Endothelial cell of umbilical vein (primary cell): ENCODE results near the gene COL9A3. TPM values are rescaled to one million over a fixed set of nuclear protein-coding genes. Genes with fewer than 3 reads are reported as not detected.

ENCODE experiments used
- BruUV-seq: library from RNA; stranded (reverse); fragments of 400-500 nt; replicated peaks from 2 replicates; lab custom pipeline; 2021; lab: Mats Ljungman, UMichigan
- CTCF ChIA-PET: fragments of 300-600, 350-600 bp; sonication (Branson Sonifier 250); formaldehyde crosslinking; loops from one replicate; lab custom pipeline; 2021; ENCODE audit warnings: antibody characterized with exemption, inconsistent platforms; lab: Charles Lee
- POLR2A ChIA-PET: fragments of 300-600, 350-600 bp; sonication (Branson Sonifier 250); formaldehyde crosslinking; loops from one replicate; lab custom pipeline; 2021; ENCODE audit warnings: antibody characterized with exemption, inconsistent platforms; lab: Charles Lee
- DNase-seq: peaks from one replicate; pipeline ENCODE4 v3.0.0-alpha.2; 2011; ENCODE audit warnings: low read depth, low spot score
- FAIRE-seq: peaks from 2 replicates; lab custom pipeline; 2011; peaks lifted over from hg19 to GRCh38; lab: Jason Lieb, UNC
- H2AFZ ChIP-seq: 2 replicates; pipeline ENCODE4 v1.6.0; 2012; ENCODE audit warnings: low read depth, low read length, control low read depth, inconsistent platforms
- H3K27ac ChIP-seq: 2 replicates; pipeline ENCODE4 v1.5.1; 2011; ENCODE audit warnings: low read depth, mild to moderate bottlenecking, control low read depth, low read length, moderate library complexity; ENCODE audit not compliant: insufficient read depth
- H3K27me3 ChIP-seq, 2 experiments: 2 replicates each; pipeline versions ENCODE4 v1.6.0 to v1.6.1; 2011; ENCODE audit warnings: low read length in 2 of 2, mixed read lengths in 1 of 2; ENCODE audit not compliant: control insufficient read depth in 2 of 2, insufficient read depth in 2 of 2
- H3K36me3 ChIP-seq, 2 experiments: 2 replicates in 1 of 2; 3 replicates in 1 of 2; pipeline ENCODE4 v1.5.1; 2011; ENCODE audit warnings: low read length in 2 of 2, mild to moderate bottlenecking in 1 of 2, moderate library complexity in 1 of 2; ENCODE audit not compliant: control insufficient read depth in 2 of 2, insufficient read depth in 2 of 2; ENCODE audit errors: extremely low read depth in 1 of 2
- H3K4me1 ChIP-seq: 3 replicates; pipeline ENCODE4 v1.5.1; 2011; ENCODE audit warnings: mild to moderate bottlenecking, low read length; ENCODE audit not compliant: control insufficient read depth, insufficient read depth; ENCODE audit errors: extremely low read depth
- H3K4me2 ChIP-seq: 2 replicates; pipeline ENCODE4 v1.6.1; 2011; ENCODE audit warnings: low read length, control low read depth, mixed read lengths; ENCODE audit not compliant: insufficient read depth
- H3K4me3 ChIP-seq, 3 experiments: fragments of 200-600 bp in 1 of 3; sonication (generic), shearing (Covaris generic) in 1 of 3; replicated peaks in 1 of 3; 2 replicates each; pipeline ENCODE4 v1.5.1; 2011 to 2016; ENCODE audit warnings: control low read depth in 3 of 3, low read length in 3 of 3, mild to moderate bottlenecking in 2 of 3, inconsistent platforms in 1 of 3, low read depth in 1 of 3, moderate library complexity in 1 of 3; ENCODE audit not compliant: insufficient read depth in 1 of 3
- H3K79me2 ChIP-seq: 2 replicates; pipeline ENCODE4 v1.6.0; 2012; ENCODE audit warnings: low read length, inconsistent platforms; ENCODE audit not compliant: control insufficient read depth, insufficient read depth
- H3K9ac ChIP-seq: replicated peaks from 2 replicates; pipeline ENCODE3; 2011; ENCODE audit warnings: low read length, control low read depth; ENCODE audit not compliant: insufficient read depth; ENCODE audit errors: extremely low read depth
- H3K9me1 ChIP-seq: replicated peaks from 3 replicates; pipeline ENCODE4 v1.6.0; 2011; ENCODE audit warnings: mild to moderate bottlenecking, low read length; ENCODE audit not compliant: control insufficient read depth, insufficient read depth; ENCODE audit errors: extremely low read depth
- H3K9me3 ChIP-seq: replicated peaks from 2 replicates; pipeline ENCODE4 v1.5.1; 2012; ENCODE audit warnings: low read length, inconsistent platforms; ENCODE audit not compliant: control insufficient read depth, insufficient read depth
- H4K20me1 ChIP-seq: replicated peaks from 2 replicates; pipeline ENCODE3; 2011; ENCODE audit warnings: mild to moderate bottlenecking, low read length; ENCODE audit not compliant: control insufficient read depth, insufficient read depth; ENCODE audit errors: extremely low read depth
- CTCF ChIP-seq, 2 donors: IDR thresholded peaks; 1 replicate in 1 of 2; 2 replicates in 1 of 2; pipeline ENCODE4 v1.5.1; 2011; ENCODE audit warnings: low read length in 2 of 2, mild to moderate bottlenecking in 2 of 2, moderate library complexity in 2 of 2, control low read depth in 1 of 2, inconsistent platforms in 1 of 2, low read depth in 1 of 2; ENCODE audit not compliant: insufficient read depth in 1 of 2; ENCODE audit errors: extremely low read depth in 1 of 2
- EZH2 ChIP-seq: IDR thresholded peaks from 2 replicates; pipeline ENCODE4 v1.6.1; 2012; ENCODE audit warnings: borderline replicate concordance, low read depth, mild to moderate bottlenecking, moderate library complexity, low read length, inconsistent platforms; ENCODE audit not compliant: severe bottlenecking
- FOS ChIP-seq: IDR thresholded peaks from 2 replicates; pipeline ENCODE4 v1.6.1; 2011; ENCODE audit warnings: mild to moderate bottlenecking, low read length, moderate library complexity, borderline replicate concordance; ENCODE audit not compliant: insufficient read depth
- GATA2 ChIP-seq: IDR thresholded peaks from 2 replicates; pipeline ENCODE4 v1.7.0; 2011; ENCODE audit warnings: low read depth, mild to moderate bottlenecking, moderate library complexity, mixed read lengths, low read length; ENCODE audit not compliant: insufficient read length, insufficient read depth
- JUN ChIP-seq: IDR thresholded peaks from 2 replicates; pipeline ENCODE4 v1.6.1; 2011; ENCODE audit warnings: borderline replicate concordance, low read depth; ENCODE audit not compliant: insufficient read length, insufficient read depth
- MAX ChIP-seq: IDR thresholded peaks from 2 replicates; pipeline ENCODE4 v1.6.1; 2011; ENCODE audit not compliant: insufficient read depth, insufficient read length
- MYC ChIP-seq: IDR thresholded peaks from one replicate; pipeline ENCODE4 v1.6.1; 2011; ENCODE audit warnings: mild to moderate bottlenecking, low read depth, low read length
- POLR2A ChIP-seq: IDR thresholded peaks from 2 replicates; pipeline ENCODE4 v1.6.1; 2012; ENCODE audit warnings: low read depth, mild to moderate bottlenecking, control low read depth, low read length
- POLR2AphosphoS5 ChIP-seq: IDR thresholded peaks from 2 replicates; pipeline ENCODE4 v1.6.1; 2012; ENCODE audit warnings: low read depth, mild to moderate bottlenecking, control low read depth, low read length, moderate library complexity; ENCODE audit not compliant: insufficient read depth
- dilution Hi-C: fragments of 300-500 bp; cut with MboI; formaldehyde crosslinking; loops from one replicate; pipeline ENCODE4 v1.15.0; 2019; ENCODE audit warnings: low sequenced_read_pairs; ENCODE audit not compliant: extremely low pct_ligation_motif_present
- intact Hi-C: fragments of 100-400 bp; cut with micrococcal nuclease; formaldehyde crosslinking; loops from one replicate; pipeline ENCODE4 v1.10.0; 2022
- polyA plus RNA-seq, 4 experiments: library from polyadenylated mRNA; depleted of rRNA in 3 of 4; stranded (reverse) in 3 of 4; unstranded in 1 of 4; fragments of >200 nt; gene quantifications; 2 replicates each; pipeline versions ENCODE4 v1.2.1 to v1.2.3, GENCODE V29; 2011 to 2012; ENCODE audit warnings: missing spikeins in 1 of 4
- total RNA-seq: library from RNA; stranded (reverse); gene quantifications from 2 replicates; pipeline ENCODE4 v1.2.3, GENCODE V29; 2021

COL9A3 gene
- total and polyA plus RNA-seq, 2 donors (not counting 3 experiments of a cell fraction or from before 2014, with no cell fraction given), result 0.46 to 0.60 TPM

- no peak for TF ChIP-seq CTCF (IDR thresholded peaks at IDR 0.05; ENCODE audit: extremely low read depth in 1 of 2, insufficient read depth in 1 of 2, low read depth in 1 of 2, low read length in 2 of 2)
- no peak for TF ChIP-seq FOS
- no peak for TF ChIP-seq MAX
- no peak for TF ChIP-seq MYC
- TF ChIP-seq POLR2A, result no peak
- no peak for TF ChIP-seq GATA2
- no peak for TF ChIP-seq EZH2
- no peak for TF ChIP-seq JUN
- TF ChIP-seq POLR2AphosphoS5, result no peak
- no peak overlapping the region for H3K4me3 ChIP-seq
- no peak overlapping the region for H3K4me2 ChIP-seq
- no peaks in the 10 kb centered on the region for H3K36me3 ChIP-seq
- no TSS peak for BruUV-seq
- no peak for DNase-seq
- H3K27ac ChIP-seq, result no peak overlapping the region
- H3K9ac ChIP-seq, result no peak overlapping the region
- H3K9me3 ChIP-seq, result no peaks in the 10 kb centered on the region
- intact Hi-C loops (no loop called here), dilution Hi-C loops (no loop called here)
- no peaks in the 10 kb centered on the region for H3K9me1 ChIP-seq
- FAIRE-seq, result no peak
- POLR2A ChIA-PET, result no interaction called here
- no peaks in the 10 kb centered on the region for H4K20me1 ChIP-seq
- CTCF ChIA-PET, result interaction anchor here (2.7 kb wide), 1 partner anchor 9 kb away, joined by 8 read pairs; no protein-coding TSS in a partner anchor
- H3K27me3 ChIP-seq, result no peaks in the 10 kb centered on the region
- H3K79me2 ChIP-seq, result no peaks in the 10 kb centered on the region
- H2AFZ ChIP-seq, result no peak overlapping the region
- H3K4me1 ChIP-seq, result no peaks in the 10 kb centered on the region
Observed at GRCh38 chr20:62831854-62832211, 15.0 kb downstream of the COL9A3 start.
